ENCODE data around the gene GTF2A1.
"Not testable (repeated sequence)": the region's sequence is repeated elsewhere in the genome, so short reads cannot be mapped to it uniquely, and the experiment has no call there.

The GTF2A1 gene

GRCh38 chr14:81220830-81221578, at the start of gene GTF2A1:
Gene GTF2A1, minus strand, starts transcription at chr14:81220959. Its CDS starts 441 bp downstream, at chr14:81220518.
- peak; percentile 98 for DNase-seq

GRCh38 chr14:81269979-81270375, 49.2 kb upstream of the GTF2A1 start:
- no peak for DNase-seq

- DNase-seq = peak; percentile 91
These were observed 48.6 kb upstream of the GTF2A1 start for GRCh38 chr14:81269100-81269978.

GRCh38 chr14:81268016-81268416, 47.3 kb upstream of the GTF2A1 start:
- no peak for DNase-seq

- no peak for DNase-seq
These were observed 44.9 kb upstream of the GTF2A1 start for GRCh38 chr14:81265636-81266169.

- no peak for DNase-seq
These were observed 43.9 kb upstream of the GTF2A1 start for GRCh38 chr14:81264671-81265070.

- no peak for DNase-seq
These were observed 43.1 kb upstream of the GTF2A1 start for GRCh38 chr14:81263777-81264410.

- DNase-seq = no peak
These were observed 40.4 kb upstream of the GTF2A1 start for GRCh38 chr14:81261176-81261575.

GRCh38 chr14:81260732-81261131, 40.0 kb upstream of the GTF2A1 start:
- DNase-seq = no peak

- no peak for DNase-seq
These were observed 35.7 kb upstream of the GTF2A1 start for GRCh38 chr14:81256289-81256960.

- DNase-seq = no peak
These were observed 31.5 kb upstream of the GTF2A1 start for GRCh38 chr14:81252278-81252677.

- no peak for DNase-seq
These were observed 26.6 kb upstream of the GTF2A1 start for GRCh38 chr14:81247271-81247766.

GRCh38 chr14:81246461-81247270, 25.9 kb upstream of the GTF2A1 start:
- peak; percentile 46 for DNase-seq

- no peak for DNase-seq
These were observed 25.0 kb upstream of the GTF2A1 start for GRCh38 chr14:81245771-81246170.

GRCh38 chr14:81244431-81244830, 23.7 kb upstream of the GTF2A1 start:
- DNase-seq = not testable (repeated sequence)

- no peak for DNase-seq
These were observed 22.7 kb upstream of the GTF2A1 start for GRCh38 chr14:81243499-81243898.

- not testable (repeated sequence) for DNase-seq
These were observed 16.1 kb upstream of the GTF2A1 start for GRCh38 chr14:81236849-81237248.

- DNase-seq = no peak
These were observed 15.4 kb upstream of the GTF2A1 start for GRCh38 chr14:81236138-81236537.

GRCh38 chr14:81235096-81235495, 14.3 kb upstream of the GTF2A1 start:
- DNase-seq = no peak

- DNase-seq = peak; percentile 70
These were observed 13.5 kb upstream of the GTF2A1 start for GRCh38 chr14:81234278-81234677.

GRCh38 chr14:81233615-81234014, 12.9 kb upstream of the GTF2A1 start:
- no peak for DNase-seq

Data from eye (tissue), 1 donor.